GM12892 (cell line): ENCODE data around the gene MYADM.

Experiments
- DNase-seq: peaks from one replicate; pipeline ENCODE4 v3.0.0; 2011; ENCODE audit not compliant: insufficient read length
- FAIRE-seq: peaks from 2 replicates; lab custom pipeline; 2011; peaks lifted over from hg19 to GRCh38; lab: Jason Lieb, UNC
- POLR2A ChIP-seq: IDR thresholded peaks from 2 replicates; pipeline ENCODE4 v1.6.1; 2011; ENCODE audit warnings: low read depth, low read length, control low read depth
- POLR2AphosphoS5 ChIP-seq: IDR thresholded peaks from 2 replicates; pipeline ENCODE4 v1.6.1; 2011; ENCODE audit warnings: low read depth, low read length, control low read depth
- TAF1 ChIP-seq: IDR thresholded peaks from 2 replicates; pipeline ENCODE4 v1.6.1; 2011; ENCODE audit warnings: low read depth, mild to moderate bottlenecking, control low read depth, low read length, borderline replicate concordance

MYADM gene

DNA sequence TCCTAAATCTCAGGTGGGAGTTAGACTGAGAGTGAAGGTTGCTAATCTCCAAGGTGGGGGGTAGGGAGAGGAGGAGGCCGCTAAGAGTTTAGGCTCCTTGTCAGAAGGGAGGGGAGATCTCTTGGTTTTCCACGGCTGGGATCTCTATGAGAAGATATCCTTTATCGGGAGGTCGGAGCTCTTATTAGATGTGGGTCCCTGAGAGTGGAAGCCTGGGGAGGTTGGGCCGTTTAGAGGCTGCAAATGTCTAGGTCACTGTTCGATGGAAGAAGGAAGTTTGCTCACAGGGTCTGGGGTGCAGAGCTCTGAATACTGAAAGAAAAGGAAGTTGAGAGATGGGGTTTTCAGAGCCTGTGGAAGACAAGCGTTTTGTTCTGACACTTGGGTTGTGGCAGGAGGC, 3.8 kb downstream of the MYADM start:
- TF ChIP-seq POLR2AphosphoS5: no peak

DNA sequence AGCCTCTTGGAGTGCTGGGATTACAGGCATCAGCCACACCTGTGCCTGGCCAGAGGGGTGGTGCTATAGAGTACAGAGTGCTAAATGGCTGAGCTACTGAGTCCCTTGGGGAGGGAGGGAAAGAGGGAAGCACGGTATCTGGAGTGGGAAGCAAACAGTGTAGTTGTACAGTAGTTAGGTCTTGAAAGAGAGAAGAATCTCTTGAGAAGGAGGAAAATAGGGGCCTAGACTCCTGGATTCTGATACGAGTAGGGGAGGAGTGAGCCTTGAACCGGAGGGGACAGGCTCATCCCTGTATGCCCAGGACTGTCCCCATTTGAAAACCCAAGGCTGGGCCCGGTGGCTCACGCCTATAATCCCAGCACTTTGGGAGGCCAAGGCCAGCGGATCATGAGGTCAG, 5.1 kb downstream of the MYADM start:
- DNase-seq (no peak), FAIRE-seq (no peak)
- TF ChIP-seq POLR2A (no peak), POLR2AphosphoS5 (no peak), TAF1 (no peak)

More for the DNA sequence above, 3.8 kb downstream of the MYADM start:
- DNase-seq: no peak
- no peak for FAIRE-seq

DNA sequence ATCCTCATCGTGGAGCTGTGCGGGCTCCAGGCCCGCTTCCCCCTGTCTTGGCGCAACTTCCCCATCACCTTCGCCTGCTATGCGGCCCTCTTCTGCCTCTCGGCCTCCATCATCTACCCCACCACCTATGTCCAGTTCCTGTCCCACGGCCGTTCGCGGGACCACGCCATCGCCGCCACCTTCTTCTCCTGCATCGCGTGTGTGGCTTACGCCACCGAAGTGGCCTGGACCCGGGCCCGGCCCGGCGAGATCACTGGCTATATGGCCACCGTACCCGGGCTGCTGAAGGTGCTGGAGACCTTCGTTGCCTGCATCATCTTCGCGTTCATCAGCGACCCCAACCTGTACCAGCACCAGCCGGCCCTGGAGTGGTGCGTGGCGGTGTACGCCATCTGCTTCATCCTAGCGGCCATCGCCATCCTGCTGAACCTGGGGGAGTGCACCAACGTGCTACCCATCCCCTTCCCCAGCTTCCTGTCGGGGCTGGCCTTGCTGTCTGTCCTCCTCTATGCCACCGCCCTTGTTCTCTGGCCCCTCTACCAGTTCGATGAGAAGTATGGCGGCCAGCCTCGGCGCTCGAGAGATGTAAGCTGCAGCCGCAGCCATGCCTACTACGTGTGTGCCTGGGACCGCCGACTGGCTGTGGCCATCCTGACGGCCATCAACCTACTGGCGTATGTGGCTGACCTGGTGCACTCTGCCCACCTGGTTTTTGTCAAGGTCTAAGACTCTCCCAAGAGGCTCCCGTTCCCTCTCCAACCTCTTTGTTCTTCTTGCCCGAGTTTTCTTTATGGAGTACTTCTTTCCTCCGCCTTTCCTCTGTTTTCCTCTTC, 6.3 kb downstream of the MYADM start:
- no peak for TF ChIP-seq TAF1
- no peak for TF ChIP-seq POLR2AphosphoS5
- no peak for TF ChIP-seq POLR2A
- DNase-seq (no peak), FAIRE-seq (no peak)

DNA sequence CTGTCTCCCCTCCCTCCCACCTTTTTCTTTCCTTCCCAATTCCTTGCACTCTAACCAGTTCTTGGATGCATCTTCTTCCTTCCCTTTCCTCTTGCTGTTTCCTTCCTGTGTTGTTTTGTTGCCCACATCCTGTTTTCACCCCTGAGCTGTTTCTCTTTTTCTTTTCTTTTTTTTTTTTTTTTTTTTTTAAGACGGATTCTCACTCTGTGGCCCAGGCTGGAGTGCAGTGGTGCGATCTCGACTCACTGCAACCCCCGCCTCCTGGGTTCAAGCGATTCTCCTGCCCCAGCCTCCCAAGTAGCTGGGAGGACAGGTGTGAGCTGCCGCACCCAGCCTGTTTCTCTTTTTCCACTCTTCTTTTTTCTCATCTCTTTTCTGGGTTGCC, 6.9 kb downstream of the MYADM start:
- FAIRE-seq (no peak), DNase-seq (no peak)
- no peak for TF ChIP-seq POLR2AphosphoS5

DNA sequence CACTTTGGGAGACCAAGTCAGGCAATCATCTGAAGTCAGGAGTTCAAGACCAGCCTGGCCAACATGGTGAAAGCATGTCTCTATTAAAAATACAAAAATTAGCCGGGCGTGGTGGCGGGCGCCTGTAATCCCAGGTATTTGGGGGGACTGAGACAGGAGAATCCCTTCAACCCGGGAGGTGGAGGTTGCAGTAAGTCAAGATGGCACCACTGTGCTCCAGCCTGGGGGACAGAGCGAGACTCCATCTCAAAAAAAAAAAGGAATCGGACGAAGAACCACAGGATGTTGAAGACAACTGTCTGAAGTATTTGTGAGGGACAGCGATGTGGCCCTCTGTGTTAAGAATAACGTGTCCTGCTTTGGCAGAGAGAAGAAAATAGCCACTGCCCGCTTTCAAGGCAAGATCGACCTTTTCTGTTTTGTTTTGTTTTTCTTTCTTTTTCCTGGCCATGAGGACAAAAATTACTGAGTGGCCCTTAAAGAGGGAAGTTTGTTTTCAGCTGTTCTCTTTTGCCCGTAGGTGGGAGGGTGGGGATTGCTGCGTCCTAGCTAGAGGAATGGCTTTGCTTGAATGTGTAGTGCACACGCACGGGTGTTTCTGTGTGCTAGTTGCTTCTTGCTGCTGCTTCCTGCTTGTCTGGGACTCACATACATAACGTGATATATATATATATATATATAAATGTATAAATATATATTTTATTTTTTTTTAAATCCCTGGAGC, 8.1 kb downstream of the MYADM start:
- FAIRE-seq (no peak), DNase-seq (no peak)
- TF ChIP-seq POLR2A (no peak), POLR2AphosphoS5 (no peak), TAF1 (no peak)

DNA sequence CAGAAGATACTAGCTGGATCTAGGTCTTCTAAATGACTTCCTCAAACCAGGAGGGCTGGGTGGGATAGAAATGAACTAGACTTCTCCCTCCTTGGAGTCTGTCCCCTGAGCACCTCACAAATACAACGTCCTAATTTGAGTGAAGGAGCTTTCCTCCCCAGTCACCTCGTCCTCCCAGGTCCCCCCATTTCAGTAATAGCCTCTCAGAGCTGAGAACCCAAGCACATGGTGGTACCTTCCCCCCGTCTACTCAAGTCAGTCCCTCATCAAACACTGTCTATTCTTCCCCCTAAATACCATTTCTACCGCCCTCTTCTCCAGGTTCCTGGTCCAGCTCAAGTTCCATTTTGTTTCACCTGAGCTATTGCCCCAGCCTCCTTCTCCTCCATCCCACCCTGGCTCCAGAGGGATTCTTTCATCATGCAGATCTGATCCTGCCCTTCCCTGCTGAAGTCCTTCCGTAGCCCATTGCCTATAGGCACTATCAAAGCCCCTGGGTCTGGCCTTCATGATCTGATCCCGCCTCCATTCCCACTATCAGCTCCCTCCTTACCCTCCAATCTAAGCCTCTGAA, 9.1 kb downstream of the MYADM start:
- DNase-seq: no peak
- no peak for FAIRE-seq
- TF ChIP-seq TAF1 (no peak), POLR2AphosphoS5 (no peak), POLR2A (no peak)

DNA sequence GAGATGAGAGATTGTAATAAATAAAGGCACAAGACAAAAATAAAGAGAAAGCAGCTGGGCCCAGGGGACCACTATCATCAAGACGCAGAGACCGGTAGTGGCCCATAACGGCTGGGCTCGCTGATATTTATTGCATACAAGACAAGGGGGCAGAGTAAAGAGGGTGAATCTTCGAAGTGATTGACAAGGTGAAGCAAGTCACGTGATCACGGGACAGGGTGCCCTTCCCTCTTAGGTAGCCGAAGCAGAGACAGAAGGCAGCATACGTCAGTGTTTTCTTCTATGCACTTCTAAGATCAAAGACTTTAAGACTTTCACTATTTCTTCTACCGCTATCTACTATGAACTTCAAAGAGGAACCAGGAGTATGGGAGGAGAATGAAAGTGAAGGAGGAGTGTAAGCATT, 9.7 kb downstream of the MYADM start:
- DNase-seq (no peak), FAIRE-seq (no peak)
- no peak for TF ChIP-seq POLR2AphosphoS5
- no peak for TF ChIP-seq POLR2A
- no peak for TF ChIP-seq TAF1

DNA sequence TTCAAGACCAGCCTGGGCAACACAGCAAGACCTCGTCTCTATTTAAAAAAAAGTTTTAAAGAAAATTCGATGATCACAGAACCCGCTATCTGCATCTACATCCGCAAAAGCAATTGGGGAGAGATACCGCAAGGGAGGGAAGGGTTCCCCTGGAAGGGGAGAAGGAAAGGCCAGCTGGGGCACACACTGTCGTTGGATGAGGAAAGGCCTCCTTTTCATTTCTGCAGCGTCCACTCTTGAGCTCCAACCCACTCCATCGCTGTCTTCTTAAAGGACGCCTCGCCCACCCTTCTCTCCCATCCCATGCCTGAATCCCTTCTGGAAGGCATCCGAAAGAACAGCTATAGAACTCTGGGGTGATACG, 11.1 kb downstream of the MYADM start:
- DNase-seq (no peak), FAIRE-seq (no peak)
- TF ChIP-seq TAF1 (no peak), POLR2AphosphoS5 (no peak), POLR2A (no peak)

DNA sequence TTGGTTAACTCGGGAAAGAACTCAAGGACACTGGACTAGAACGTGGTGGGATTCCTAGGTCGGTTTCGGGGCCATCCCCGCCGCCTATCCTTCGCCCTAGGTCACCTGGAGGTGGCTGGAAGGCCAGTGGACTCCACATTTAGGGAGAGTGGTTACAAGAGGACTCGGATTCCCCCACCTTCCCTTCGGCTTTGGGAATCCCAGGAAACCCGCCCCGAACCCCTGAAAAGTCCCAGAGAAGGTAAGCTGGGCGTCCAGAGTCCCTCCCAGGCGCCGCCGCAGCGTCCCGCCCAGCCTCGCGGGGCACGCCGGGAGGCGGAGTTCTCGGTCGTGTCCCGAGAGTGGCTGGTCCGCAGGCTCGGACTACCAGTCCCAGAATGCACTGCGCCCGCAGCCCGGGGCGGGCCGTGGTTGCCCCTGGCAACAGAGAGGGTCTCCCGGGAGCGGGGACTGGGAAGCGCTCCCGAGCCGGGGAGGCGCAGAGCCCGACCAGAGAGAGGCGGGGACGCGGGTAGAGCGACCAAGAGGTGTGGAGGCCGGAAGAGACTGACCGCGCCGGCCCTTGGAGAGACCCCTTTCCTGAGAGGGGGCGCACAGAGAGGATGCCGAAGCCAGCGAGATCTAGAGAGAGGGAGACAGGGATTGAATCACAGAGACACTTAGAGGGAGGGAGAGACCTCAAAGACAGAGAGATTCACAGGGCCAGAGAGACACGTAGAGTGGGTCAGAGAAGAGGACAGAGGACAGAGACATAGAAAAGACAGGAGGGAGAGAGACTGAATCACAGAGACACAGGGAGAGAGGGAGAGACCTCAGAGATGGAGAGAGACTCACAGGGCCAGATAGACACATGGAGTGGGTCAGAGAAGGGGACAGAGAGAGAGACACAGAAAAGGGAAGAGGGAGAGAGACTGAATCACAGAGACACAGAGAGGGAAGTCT, 11.7 kb downstream of the MYADM start:
- FAIRE-seq: no peak
- no peak for TF ChIP-seq POLR2A
- TF ChIP-seq POLR2AphosphoS5: no peak
- no peak for TF ChIP-seq TAF1
- DNase-seq: peak; percentile 73

DNA sequence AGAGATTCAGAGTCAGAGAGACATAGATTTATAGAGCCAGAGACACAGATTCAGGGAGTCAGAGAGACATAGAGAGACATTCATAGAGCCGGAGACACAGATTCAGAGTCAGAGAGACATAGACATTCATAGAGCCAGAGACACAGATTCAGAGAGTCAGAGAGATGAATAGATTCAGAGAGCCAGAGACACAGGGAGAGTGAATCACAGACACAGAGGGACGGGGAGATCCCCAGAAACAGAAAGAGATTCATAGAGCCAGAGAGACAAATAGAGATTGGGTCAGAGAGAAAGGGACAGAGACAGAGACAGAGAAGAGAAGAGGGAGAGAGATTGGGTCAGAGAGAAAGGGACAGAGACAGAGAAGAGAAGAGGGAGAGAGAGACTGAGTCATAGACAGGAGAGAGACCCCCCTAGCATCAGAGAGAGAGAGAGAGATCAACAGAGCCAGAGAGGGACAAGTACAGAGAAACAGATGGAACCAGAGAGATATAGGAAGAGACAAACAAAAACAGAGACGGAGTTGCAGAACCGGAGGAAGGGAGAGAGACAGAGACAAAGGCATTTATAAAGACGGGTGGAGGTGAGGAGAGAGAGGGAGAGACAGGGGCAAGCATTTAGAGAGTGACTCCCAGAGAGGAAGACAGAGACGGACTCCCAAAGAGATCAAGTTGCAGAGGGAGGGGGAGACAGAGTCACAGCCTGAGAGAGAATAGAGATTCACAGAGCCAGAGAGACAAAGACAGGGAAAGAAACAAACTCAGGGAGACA, 13.2 kb downstream of the MYADM start:
- TF ChIP-seq POLR2AphosphoS5 (no peak), TAF1 (no peak), POLR2A (no peak)
- FAIRE-seq: no peak
- no peak for DNase-seq
